Mesothelial cell of epicardium (in vitro differentiated cells): ENCODE data around the gene PTPRN2. TPM values are rescaled to one million over a fixed set of nuclear protein-coding genes. Genes with fewer than 3 reads are reported as not detected.

Experiments used
- DNase-seq, 2 experiments: peaks; one replicate each; pipeline ENCODE4 v3.0.0; 2021; ENCODE audit warnings: low spot score in 2 of 2; ENCODE audit not compliant: unreplicated experiment in 2 of 2
- H3K27ac Mint-ChIP-seq: 2 replicates; pipeline ENCODE4 v1.8.0; 2021; ENCODE audit warnings: mixed read lengths
- H3K27me3 Mint-ChIP-seq: 2 replicates; pipeline ENCODE4 v1.8.0; 2021; ENCODE audit warnings: low read depth, mixed read lengths
- H3K36me3 Mint-ChIP-seq: 2 replicates; pipeline ENCODE4 v1.8.0; 2021; ENCODE audit warnings: mixed read lengths
- H3K4me1 Mint-ChIP-seq: 2 replicates; pipeline ENCODE4 v1.8.0; 2021; ENCODE audit warnings: mixed read lengths
- H3K4me3 Mint-ChIP-seq: 2 replicates; pipeline ENCODE4 v1.8.0; 2021; ENCODE audit warnings: mild to moderate bottlenecking, moderate library complexity, mixed read lengths
- H3K9me3 Mint-ChIP-seq: 2 replicates; pipeline ENCODE4 v1.8.0; 2021; ENCODE audit warnings: mixed read lengths
- total RNA-seq: library from RNA; stranded (reverse); gene quantifications from 3 replicates; pipeline ENCODE4 v1.2.1, GENCODE V29; 2021
- TF ChIP-seq, protein P1 (sequence below): fragments of 200-600 bp; sonication (generic); IDR thresholded peaks from one replicate; pipeline ENCODE4 v1.5.0; 2021; ENCODE audit warnings: antibody characterized with exemption; ENCODE audit not compliant: unreplicated experiment

The PTPRN2 gene
- total RNA-seq, 1 donor from 2014 or later = 2.2 TPM

DNA sequence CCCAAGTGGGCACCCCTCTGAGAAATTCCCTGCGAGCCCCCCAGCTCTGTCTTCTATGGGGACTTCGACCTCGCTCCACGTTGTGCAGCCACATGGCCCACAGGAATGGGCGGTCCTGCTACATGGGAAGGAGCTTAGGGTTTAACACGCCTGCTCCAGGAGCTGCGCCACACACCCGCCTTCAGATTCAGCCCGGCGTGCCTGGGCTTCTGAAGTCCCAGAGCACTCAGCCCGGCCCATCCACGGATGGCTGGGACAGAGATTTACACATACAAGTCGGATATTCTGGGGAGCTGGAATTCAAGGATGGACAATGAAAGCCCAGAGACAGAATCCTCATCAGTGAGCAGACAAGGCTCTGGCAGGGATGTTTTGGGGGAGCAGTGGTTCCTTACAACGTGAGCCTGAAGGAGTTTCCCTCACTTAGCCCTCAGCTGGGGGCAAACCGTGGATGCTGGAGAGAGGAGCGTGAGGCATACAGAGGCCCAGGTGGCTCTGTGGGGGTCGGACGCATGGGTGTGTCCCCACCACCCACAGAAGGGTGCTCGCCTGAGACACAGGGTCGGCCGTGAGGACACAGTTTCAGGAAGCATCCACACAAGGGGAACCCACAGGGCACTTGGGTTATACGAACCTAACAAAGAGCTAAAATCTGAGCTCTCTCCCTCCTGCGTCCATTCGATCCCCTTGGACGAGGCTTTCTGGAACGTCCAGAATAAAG lies 877.9 kb downstream of the PTPRN2 start:
- peaks cover 78% of the 10 kb centered on the region for H3K27me3 Mint-ChIP-seq
- no peaks in the 10 kb centered on the region for H3K9me3 Mint-ChIP-seq
- H3K4me3 Mint-ChIP-seq = no peak overlapping the region
- H3K36me3 Mint-ChIP-seq = no peaks in the 10 kb centered on the region
- H3K27ac Mint-ChIP-seq = no peak overlapping the region
- TF ChIP-seq, protein P1, sequence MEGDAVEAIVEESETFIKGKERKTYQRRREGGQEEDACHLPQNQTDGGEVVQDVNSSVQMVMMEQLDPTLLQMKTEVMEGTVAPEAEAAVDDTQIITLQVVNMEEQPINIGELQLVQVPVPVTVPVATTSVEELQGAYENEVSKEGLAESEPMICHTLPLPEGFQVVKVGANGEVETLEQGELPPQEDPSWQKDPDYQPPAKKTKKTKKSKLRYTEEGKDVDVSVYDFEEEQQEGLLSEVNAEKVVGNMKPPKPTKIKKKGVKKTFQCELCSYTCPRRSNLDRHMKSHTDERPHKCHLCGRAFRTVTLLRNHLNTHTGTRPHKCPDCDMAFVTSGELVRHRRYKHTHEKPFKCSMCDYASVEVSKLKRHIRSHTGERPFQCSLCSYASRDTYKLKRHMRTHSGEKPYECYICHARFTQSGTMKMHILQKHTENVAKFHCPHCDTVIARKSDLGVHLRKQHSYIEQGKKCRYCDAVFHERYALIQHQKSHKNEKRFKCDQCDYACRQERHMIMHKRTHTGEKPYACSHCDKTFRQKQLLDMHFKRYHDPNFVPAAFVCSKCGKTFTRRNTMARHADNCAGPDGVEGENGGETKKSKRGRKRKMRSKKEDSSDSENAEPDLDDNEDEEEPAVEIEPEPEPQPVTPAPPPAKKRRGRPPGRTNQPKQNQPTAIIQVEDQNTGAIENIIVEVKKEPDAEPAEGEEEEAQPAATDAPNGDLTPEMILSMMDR = no peak
- no peaks in the 10 kb centered on the region for H3K4me1 Mint-ChIP-seq
- no peak for DNase-seq

DNA sequence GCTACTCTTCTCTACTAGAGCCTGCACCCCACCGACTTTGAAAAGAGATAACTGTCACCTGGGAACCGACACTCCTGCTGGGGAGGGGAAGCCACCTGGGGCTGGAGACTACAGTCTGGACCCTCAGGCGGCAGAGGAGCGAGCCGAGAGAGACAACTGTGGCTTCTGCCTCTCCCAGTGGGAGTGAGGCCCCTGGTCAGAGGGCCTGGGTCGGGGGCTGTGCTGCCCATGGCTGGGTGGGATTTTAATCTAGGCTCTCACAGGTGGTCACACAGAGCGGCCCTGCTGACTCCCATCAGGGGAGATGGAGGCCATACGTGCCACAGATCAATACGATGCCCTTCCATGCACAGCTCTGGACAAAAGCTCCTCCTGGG lies 878.7 kb downstream of the PTPRN2 start:
- no peak overlapping the region for H3K27ac Mint-ChIP-seq
- H3K27me3 Mint-ChIP-seq = peaks cover 77% of the 10 kb centered on the region
- H3K9me3 Mint-ChIP-seq = no peaks in the 10 kb centered on the region
- no peaks in the 10 kb centered on the region for H3K4me1 Mint-ChIP-seq
- TF ChIP-seq, protein P1 = no peak
- DNase-seq = no peak
- no peaks in the 10 kb centered on the region for H3K36me3 Mint-ChIP-seq
- H3K4me3 Mint-ChIP-seq = no peak overlapping the region

DNA sequence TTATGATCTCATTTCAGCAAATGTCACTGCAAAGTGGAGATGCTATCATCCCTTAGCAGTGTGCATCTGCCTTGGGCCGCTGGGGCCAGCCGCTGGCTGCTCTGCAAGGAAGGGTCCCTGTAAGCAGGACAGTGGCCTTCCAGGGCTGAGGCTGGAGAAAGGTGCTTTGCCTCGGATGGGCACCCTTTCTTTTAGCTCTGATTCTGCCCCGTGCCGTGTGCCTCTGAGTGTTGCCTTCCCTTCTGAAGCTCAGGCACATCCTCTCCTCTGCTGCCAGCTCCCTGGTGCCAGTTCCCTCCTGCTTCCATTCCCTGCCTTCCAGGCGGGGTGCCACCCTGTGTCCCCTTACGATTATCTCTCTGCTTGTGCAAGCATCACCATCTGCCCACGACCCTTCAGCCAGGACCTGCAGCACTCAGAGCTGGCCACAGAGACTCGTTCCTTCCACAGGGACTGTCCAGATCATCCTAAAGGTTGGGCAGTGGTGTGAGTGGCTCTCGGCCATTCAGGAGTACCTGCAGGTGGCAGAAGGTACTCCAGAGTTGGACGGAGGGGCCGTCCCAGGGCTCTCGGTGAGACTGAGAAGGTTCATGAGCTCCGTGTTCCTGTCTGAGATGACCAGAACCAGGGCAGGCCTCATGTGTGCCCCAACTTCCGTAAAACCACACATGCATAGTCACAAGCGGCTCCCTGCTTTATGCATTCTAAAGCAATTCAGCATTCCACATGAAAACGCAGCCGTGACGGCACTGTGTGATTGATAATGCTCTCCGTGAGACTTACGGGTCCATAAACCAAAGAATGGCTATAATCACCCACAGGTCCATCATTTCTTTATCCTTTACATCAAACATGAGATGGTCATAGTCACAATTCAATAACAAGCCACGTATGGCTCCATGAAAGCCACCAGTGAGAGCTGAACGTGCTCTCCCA lies 879.4 kb downstream of the PTPRN2 start:
- H3K27me3 Mint-ChIP-seq = peaks cover 78% of the 10 kb centered on the region

DNA sequence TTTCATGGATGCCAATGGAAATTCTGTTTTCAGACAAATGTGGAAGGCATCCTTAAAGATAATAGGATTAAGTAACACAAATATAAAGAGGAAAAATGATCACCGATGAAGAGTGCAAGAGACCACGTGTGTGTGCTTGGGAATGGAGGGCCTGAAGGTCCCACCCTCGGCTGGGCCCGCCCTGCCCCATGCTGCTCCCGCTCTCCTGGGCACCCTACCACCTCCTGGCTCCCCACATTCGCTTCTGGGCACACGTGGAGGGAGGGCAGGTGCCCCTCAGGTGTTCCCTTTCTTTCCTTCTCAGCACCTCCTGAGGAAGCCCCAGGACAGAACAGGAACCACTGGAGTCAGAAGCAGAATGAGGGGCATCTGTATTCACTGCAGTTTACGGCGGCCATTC lies 883.3 kb downstream of the PTPRN2 start:
- Mint-ChIP-seq H3K4me3 (no peak overlapping the region), H3K27me3 (peaks cover 95% of the 10 kb centered on the region), H3K4me1 (no peaks in the 10 kb centered on the region), H3K9me3 (no peaks in the 10 kb centered on the region), H3K27ac (no peak overlapping the region), H3K36me3 (no peaks in the 10 kb centered on the region)
- TF ChIP-seq, protein P1 = no peak
- DNase-seq = no peak

More for the DNA sequence above, 879.4 kb downstream of the PTPRN2 start:
- Mint-ChIP-seq H3K9me3 (no peaks in the 10 kb centered on the region), H3K36me3 (no peaks in the 10 kb centered on the region), H3K4me1 (no peaks in the 10 kb centered on the region), H3K4me3 (no peak overlapping the region), H3K27ac (no peak overlapping the region)
- TF ChIP-seq, protein P1 = no peak
- DNase-seq = no peak

DNA sequence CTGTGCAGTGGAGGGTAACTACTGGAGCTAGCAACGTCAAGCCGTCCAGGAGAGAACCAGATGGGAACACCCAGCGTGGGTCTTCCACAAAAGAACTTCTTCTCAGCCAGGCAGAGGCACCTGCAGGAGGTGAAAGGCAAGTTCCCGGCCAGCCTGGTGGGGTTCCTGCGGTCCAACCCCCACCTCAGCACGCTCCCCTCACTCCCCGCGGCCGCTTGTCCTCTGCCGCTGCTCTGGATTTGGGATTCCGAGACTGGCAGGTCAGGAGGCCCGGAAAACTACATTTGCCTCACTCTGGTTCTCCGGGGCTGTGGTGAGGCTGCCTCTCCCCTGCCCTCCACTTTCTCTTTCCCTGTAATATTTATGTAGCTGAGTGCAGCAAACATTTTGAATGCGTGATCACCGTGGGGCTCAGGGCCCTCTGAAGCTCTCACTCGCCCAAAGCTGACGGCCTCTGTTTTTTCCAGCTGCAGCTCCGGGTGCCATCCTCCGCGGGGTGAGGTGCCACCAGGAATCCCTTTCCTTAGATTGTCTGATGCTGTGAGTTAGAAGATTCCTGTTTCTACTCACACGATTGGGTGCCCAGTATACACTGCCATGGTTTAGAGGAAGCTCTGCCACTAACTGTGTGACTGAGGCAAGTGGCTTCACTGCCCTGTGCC lies 884.0 kb downstream of the PTPRN2 start:
- TF ChIP-seq, protein P1 = no peak
- Mint-ChIP-seq H3K4me3 (no peak overlapping the region), H3K9me3 (no peaks in the 10 kb centered on the region), H3K4me1 (no peaks in the 10 kb centered on the region), H3K27me3 (peaks cover 95% of the 10 kb centered on the region), H3K36me3 (no peaks in the 10 kb centered on the region), H3K27ac (no peak overlapping the region)
- DNase-seq = no peak
